Suppressor macrophage treated with lipopolysaccharide for 4 hours (primary cell): ENCODE measurements around the gene F10.

Source experiments
- DNase-seq: peaks from one replicate; pipeline ENCODE4 v3.0.0-alpha.2; 2020

Gene F10

DNA sequence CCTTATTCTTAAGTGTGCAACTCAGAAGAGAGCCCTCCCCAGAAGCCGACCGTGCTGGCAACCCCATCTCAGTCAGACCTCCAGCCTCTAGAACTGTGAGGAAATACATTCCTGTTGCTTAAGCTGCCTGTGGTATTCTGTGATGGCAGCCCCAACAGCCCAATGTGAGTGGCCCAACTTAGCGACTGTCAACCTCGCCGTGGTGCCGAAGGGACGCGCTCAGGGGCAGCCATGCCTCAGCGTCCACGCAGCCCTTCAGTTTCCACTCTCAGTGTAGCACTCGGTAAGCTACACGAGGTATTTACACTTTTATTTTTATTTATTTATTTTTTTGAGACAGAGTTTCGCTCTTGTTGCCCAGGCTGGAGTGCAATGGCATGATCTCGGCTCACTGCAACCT is 54.2 kb downstream of the F10 start:
- no peak for DNase-seq

GRCh38 chr13:113178070-113178895 is 55.7 kb downstream of the F10 start:
- no peak for DNase-seq

DNA sequence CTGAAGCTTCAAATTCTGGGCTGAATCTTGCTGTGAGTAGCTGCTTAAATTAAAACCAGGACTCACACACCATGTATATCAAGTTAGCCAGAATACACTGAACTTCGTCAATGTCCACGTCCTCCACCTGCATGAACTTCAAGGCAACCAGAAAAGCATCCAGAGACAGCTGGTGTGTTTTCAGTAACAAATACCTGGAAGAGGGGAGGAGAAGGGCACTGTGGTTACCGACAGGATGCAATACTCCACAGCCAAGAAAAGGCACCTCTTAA is 56.2 kb downstream of the F10 start:
- DNase-seq = no peak

- DNase-seq = no peak
These were observed 57.0 kb downstream of the F10 start for GRCh38 chr13:113179374-113180230.

- DNase-seq = no peak
These were observed 59.4 kb downstream of the F10 start for GRCh38 chr13:113182046-113182445.

DNA sequence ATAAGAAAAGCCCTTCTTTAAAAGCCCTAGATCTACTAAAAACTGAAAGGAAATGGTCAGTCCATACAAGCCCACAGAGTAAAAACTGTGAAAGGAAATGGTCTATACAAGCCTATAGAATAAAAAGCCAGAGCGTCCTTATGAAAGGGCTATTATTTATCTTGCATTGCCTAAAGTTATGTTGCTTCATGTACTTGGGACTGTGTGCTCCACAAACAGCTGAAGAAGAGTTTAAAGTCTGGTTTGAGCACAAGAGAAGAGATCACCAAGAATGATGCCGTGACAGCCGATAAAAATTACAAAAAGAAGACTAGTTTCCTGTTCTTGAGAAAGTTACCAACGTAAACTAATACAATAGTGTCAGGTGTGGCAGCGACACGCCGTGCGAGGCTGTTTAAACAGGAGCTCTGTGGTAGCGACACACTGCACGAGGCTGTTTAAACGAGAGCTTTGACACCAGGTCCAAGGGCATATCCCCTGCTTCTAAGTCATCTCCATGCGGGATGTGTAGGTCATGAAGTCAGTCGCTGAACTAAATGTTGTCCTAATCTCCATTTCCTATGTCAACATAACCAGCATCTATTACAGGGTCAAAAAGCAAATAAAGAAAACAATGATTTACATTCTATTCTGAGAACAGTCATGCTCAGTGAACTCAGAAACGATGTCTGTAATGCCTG is 61.0 kb downstream of the F10 start:
- no peak for DNase-seq

- no peak for DNase-seq
These were observed 62.2 kb downstream of the F10 start for GRCh38 chr13:113184568-113185440.

GRCh38 chr13:113186061-113186900 is 63.7 kb downstream of the F10 start:
- DNase-seq = no peak

GRCh38 chr13:113187263-113187669 is 64.7 kb downstream of the F10 start:
- peak; percentile 97 for DNase-seq

DNA sequence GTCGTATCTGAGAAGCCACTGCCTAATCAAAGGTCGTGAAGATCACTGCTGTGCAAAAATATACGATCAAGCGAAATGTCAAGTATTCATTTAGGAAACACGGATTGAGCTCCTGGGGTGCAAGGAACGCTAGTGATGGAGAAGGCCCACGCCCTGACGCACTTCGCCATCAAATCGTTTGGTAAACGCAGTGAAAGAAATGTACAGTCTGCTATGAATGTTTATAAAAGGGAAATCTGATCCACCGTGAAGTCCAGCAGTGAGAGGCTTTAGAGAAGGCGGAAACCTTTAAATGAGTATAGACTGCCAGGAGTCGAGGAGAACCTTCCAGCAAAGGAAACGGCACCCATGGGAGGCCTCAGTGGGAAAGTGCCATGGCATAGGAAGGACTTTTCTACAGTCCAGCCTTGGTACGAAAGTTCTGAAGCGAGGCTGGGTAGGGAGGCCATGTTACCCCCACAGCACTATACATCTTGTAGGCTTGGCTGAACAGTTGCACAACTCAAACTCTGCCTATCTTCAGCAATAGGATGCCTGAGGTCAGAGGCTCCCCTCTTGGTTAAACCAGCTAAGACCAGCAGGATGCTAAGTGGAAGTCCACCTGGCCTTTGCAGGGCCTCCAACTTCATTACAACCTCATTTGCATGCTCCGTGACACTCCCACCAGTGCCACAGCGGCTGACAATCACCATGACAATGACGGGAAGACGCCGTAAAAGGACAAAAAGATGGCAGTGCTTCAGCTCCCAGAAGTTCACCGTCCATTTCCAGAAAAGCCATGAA is 65.5 kb downstream of the F10 start:
- no peak for DNase-seq

DNA sequence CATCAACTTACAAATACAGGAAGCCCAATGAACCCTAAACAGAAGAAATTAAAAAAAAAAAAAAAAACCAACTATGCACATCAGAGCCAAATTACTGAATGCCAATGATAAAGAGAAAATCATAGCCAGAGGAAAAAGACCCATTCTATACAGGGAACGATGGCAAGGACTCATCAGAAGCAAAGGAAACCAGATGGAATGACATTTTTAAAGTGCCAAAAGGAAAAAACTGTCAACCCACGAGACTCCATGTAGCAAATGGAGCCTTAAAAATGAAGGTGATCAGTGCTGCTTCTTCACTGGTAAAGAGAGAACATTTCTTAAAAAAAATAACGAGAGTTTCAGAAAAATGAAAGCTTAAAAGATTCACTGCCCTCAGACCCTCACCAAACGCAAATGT is 67.6 kb downstream of the F10 start:
- no peak for DNase-seq

DNA sequence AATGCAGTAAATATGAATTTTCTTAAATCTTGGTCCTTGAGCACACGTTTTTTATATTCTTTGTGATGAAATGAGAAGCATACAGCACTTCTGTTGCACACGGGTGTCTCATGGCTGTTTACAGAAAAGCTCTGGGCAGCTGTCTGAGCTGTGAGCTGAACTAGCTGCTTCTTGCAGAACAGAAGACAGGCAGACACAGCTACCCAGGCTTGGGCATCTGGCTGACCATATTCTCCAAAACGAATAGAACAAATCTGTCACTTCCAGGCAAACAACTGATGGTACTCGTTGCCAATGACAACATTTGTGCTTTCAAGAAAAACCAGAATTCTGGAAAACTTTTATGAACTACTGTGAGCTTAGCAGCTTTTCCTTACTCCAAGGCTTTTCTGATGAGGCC is 69.7 kb downstream of the F10 start:
- DNase-seq = no peak

DNA sequence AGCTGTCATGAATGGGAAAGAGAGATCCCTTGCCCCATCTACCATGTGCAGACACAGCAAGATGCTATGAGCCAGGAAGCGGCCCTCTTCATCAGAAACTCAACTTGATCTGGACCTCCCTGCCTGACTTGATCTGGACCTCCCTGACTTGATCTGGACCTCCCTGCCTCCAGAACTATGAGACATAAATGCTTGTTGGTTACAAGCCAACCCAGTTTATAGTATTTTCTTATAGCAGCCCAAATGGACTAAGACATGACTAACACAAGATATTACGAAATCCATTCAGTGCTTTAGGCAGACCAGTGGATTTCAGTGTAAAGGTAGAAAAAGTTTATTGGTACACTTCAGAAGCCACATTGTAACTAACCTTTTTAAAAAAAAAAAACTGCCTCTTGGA is 70.3 kb downstream of the F10 start:
- peak; percentile 17 for DNase-seq

GRCh38 chr13:113195360-113195759 is 72.8 kb downstream of the F10 start:
- no peak for DNase-seq

- DNase-seq = no peak
These were observed 74.6 kb downstream of the F10 start for GRCh38 chr13:113196970-113197737.
